Measurements from ENCODE around the gene DDHD1.
"Not testable (repeated sequence)": the region's sequence is repeated elsewhere in the genome, so short reads cannot be mapped to it uniquely, and the experiment has no call there.

DNA sequence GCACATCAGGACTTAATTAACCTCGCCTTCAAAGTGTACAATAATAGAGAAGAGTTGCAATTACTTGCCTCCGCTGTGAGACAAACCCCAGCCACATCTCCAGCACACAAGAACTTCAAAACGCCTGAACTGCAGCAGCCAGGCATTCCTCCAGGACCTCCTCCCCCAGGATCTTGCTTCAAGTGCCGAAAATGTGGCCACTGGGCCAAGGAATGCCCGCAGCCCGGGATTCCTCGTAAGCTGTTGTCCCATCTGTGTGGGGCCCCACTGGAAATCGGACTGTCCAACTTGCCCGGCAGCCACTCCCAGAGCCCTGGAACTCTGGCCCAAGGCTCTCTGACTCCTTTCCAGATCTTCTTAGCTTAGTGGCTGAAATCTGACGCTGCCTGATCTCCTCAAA lies 22.6 kb downstream of the DDHD1 start:
- TF ChIP-seq, protein P1, sequence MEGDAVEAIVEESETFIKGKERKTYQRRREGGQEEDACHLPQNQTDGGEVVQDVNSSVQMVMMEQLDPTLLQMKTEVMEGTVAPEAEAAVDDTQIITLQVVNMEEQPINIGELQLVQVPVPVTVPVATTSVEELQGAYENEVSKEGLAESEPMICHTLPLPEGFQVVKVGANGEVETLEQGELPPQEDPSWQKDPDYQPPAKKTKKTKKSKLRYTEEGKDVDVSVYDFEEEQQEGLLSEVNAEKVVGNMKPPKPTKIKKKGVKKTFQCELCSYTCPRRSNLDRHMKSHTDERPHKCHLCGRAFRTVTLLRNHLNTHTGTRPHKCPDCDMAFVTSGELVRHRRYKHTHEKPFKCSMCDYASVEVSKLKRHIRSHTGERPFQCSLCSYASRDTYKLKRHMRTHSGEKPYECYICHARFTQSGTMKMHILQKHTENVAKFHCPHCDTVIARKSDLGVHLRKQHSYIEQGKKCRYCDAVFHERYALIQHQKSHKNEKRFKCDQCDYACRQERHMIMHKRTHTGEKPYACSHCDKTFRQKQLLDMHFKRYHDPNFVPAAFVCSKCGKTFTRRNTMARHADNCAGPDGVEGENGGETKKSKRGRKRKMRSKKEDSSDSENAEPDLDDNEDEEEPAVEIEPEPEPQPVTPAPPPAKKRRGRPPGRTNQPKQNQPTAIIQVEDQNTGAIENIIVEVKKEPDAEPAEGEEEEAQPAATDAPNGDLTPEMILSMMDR (conservative IDR thresholded peaks at IDR 0.05) = not testable (repeated sequence)
- not testable (repeated sequence) for TF ChIP-seq ZFX (IDR thresholded peaks at IDR 0.05)
